IMR-90 (cell line): ENCODE results near the gene KCNMA1. TPM values are rescaled to one million over a fixed set of nuclear protein-coding genes. Genes with fewer than 3 reads are reported as not detected.

Experiments
- ATAC-seq: fragments of 200-7000 bp; cut with Tn5 transposase; 2 replicates; pipeline ENCODE4 v1.9.1; 2020; ENCODE audit warnings: low read depth, mild to moderate bottlenecking, moderate library complexity
- BruUV-seq: library from RNA; stranded (reverse); fragments of 400-500 nt; replicated peaks from 2 replicates; lab custom pipeline; 2021; lab: Mats Ljungman, UMichigan
- CTCF ChIA-PET: fragments of 300-600 bp; formaldehyde crosslinking; extraction: SDS; loops from one replicate; lab custom pipeline; 2021; ENCODE audit warnings: antibody characterized with exemption; lab: Yijun Ruan, JAX
- POLR2A ChIA-PET: fragments of 300-600 bp; sonication (Branson Sonifier 250); formaldehyde crosslinking; loops from one replicate; lab custom pipeline; 2022; ENCODE audit warnings: antibody characterized with exemption; ENCODE audit not compliant: unreplicated experiment; lab: Charles Lee
- DNase-seq: peaks from one replicate; pipeline ENCODE4 v3.0.0; 2013
- H2AFZ ChIP-seq: replicated peaks from 2 replicates; pipeline ENCODE3; 2013; ENCODE audit warnings: low read length, mild to moderate bottlenecking; ENCODE audit not compliant: poor library complexity
- H2AK5ac ChIP-seq: 2 replicates; pipeline ENCODE4 v1.6.1; 2013; ENCODE audit warnings: low read depth, low read length, inconsistent platforms
- H2AK9ac ChIP-seq: replicated peaks from 2 replicates; pipeline ENCODE3; 2013; ENCODE audit warnings: mild to moderate bottlenecking, low read depth, low read length, moderate library complexity; ENCODE audit not compliant: poor library complexity
- H2BK120ac ChIP-seq: 2 replicates; pipeline ENCODE4 v1.6.1; 2013; ENCODE audit warnings: low read depth, low read length, inconsistent platforms
- H2BK15ac ChIP-seq: 3 replicates; pipeline ENCODE4 v1.6.1; 2013; ENCODE audit warnings: low read depth, low read length, inconsistent platforms
- H2BK20ac ChIP-seq: 2 replicates; pipeline ENCODE4 v1.6.1; 2013; ENCODE audit warnings: low read depth, mild to moderate bottlenecking, inconsistent platforms, low read length, moderate library complexity
- H2BK5ac ChIP-seq: 2 replicates; pipeline ENCODE4 v1.6.1; 2013; ENCODE audit warnings: mild to moderate bottlenecking, low read depth, low read length, inconsistent platforms; ENCODE audit not compliant: poor library complexity, severe bottlenecking
- H3K14ac ChIP-seq: replicated peaks from 2 replicates; pipeline ENCODE4 v1.6.1; 2013; ENCODE audit warnings: low read depth, low read length, inconsistent platforms
- H3K18ac ChIP-seq: 2 replicates; pipeline ENCODE4 v1.6.1; 2013; ENCODE audit warnings: low read depth, low read length, control low read depth
- H3K23ac ChIP-seq: 2 replicates; pipeline ENCODE4 v1.6.1; 2013; ENCODE audit warnings: low read depth, low read length, inconsistent platforms
- H3K27ac ChIP-seq: 2 replicates; pipeline ENCODE4 v1.5.1; 2013; ENCODE audit warnings: mild to moderate bottlenecking, control low read depth, low read length; ENCODE audit not compliant: insufficient read depth
- H3K27me3 ChIP-seq: 2 replicates; pipeline ENCODE4 v1.6.1; 2013; ENCODE audit warnings: low read length; ENCODE audit not compliant: control insufficient read depth, insufficient read depth
- H3K36me3 ChIP-seq: 2 replicates; pipeline ENCODE4 v1.6.1; 2013; ENCODE audit warnings: low read length, mixed read lengths; ENCODE audit not compliant: control insufficient read depth, insufficient read depth
- H3K4ac ChIP-seq: 2 replicates; pipeline ENCODE4 v1.6.1; 2013; ENCODE audit warnings: low read depth, low read length, inconsistent platforms
- H3K4me1 ChIP-seq: 2 replicates; pipeline ENCODE4 v1.6.1; 2013; ENCODE audit warnings: low read length, mixed read lengths; ENCODE audit not compliant: control insufficient read depth, insufficient read depth
- H3K4me2 ChIP-seq: 2 replicates; pipeline ENCODE4 v1.6.1; 2013; ENCODE audit warnings: low read depth, mild to moderate bottlenecking, control low read depth, low read length, moderate library complexity
- H3K4me3 ChIP-seq: 2 replicates; pipeline ENCODE4 v1.5.1; 2013; ENCODE audit warnings: low read depth, mild to moderate bottlenecking, control low read depth, low read length, moderate library complexity; ENCODE audit not compliant: insufficient read depth
- H3K56ac ChIP-seq: 2 replicates; pipeline ENCODE4 v1.6.1; 2013; ENCODE audit warnings: low read length, inconsistent platforms; ENCODE audit not compliant: insufficient read depth; ENCODE audit errors: extremely low read depth
- H3K79me1 ChIP-seq, 2 experiments: 2 replicates each; pipeline ENCODE4 v1.6.1; 2013; ENCODE audit warnings: low read length in 2 of 2, inconsistent platforms in 1 of 2, low read depth in 1 of 2
- H3K9ac ChIP-seq: 2 replicates; pipeline ENCODE4 v1.6.1; 2013; ENCODE audit warnings: low read depth, low read length, control low read depth
- H3K9me1 ChIP-seq: 2 replicates; pipeline ENCODE4 v1.6.1; 2013; ENCODE audit warnings: low read length, inconsistent platforms; ENCODE audit not compliant: insufficient read depth
- H3K9me3 ChIP-seq: 2 replicates; pipeline ENCODE4 v1.6.1; 2013; ENCODE audit warnings: low read length; ENCODE audit not compliant: control insufficient read depth, insufficient read depth
- H4K20me1 ChIP-seq: 2 replicates; pipeline ENCODE4 v1.6.1; 2013; ENCODE audit warnings: low read length, inconsistent platforms; ENCODE audit not compliant: insufficient read depth
- H4K5ac ChIP-seq: 2 replicates; pipeline ENCODE4 v1.6.1; 2013; ENCODE audit warnings: mild to moderate bottlenecking, low read depth, low read length, control low read depth
- H4K8ac ChIP-seq, 2 experiments: 2 replicates each; pipeline ENCODE4 v1.6.1; 2013; ENCODE audit warnings: low read depth in 2 of 2, low read length in 2 of 2, control low read depth in 1 of 2, inconsistent platforms in 1 of 2
- H4K91ac ChIP-seq: 2 replicates; pipeline ENCODE4 v1.6.1; 2013; ENCODE audit warnings: low read depth, low read length, inconsistent platforms; ENCODE audit not compliant: insufficient read depth
- CEBPB ChIP-seq: IDR thresholded peaks from 2 replicates; pipeline ENCODE4 v1.6.1; 2012; ENCODE audit warnings: low read depth, low read length, improper control_type of control experiment
- MAZ ChIP-seq: IDR thresholded peaks from 2 replicates; pipeline ENCODE4 v1.6.1; 2012; ENCODE audit warnings: low read depth, mild to moderate bottlenecking, low read length, improper control_type of control experiment, moderate library complexity, borderline replicate concordance
- MXI1 ChIP-seq: IDR thresholded peaks from 2 replicates; pipeline ENCODE4 v1.6.1; 2012; ENCODE audit warnings: low read depth, mild to moderate bottlenecking, low read length, moderate library complexity, borderline replicate concordance
- NFE2L2 ChIP-seq: fragments of 150-350 bp; IDR thresholded peaks from 2 replicates; pipeline ENCODE4 v1.6.1; 2016; ENCODE audit warnings: low read depth, mild to moderate bottlenecking, low read length
- WGBS, 2 experiments: methylation state at CpG; one replicate each; pipeline versions ENCODE4 v1.1.5 to v1.1.7; 2013; ENCODE audit warnings: missing lambda C conversion rate in 2 of 2; ENCODE audit not compliant: insufficient read length in 1 of 2; ENCODE audit errors: extremely low coverage in 2 of 2; 5-methylcytosine and 5-hydroxymethylcytosine counted together
- dilution Hi-C: fragments of 300-500 bp; cut with HindIII; formaldehyde crosslinking; loops from one replicate; pipeline ENCODE4 v1.14.3; 2018; ENCODE audit warnings: low sequenced_read_pairs; ENCODE audit not compliant: unreplicated experiment
- in situ Hi-C: fragments of 300-500 bp; cut with MboI; formaldehyde crosslinking; loops from 3 replicates; pipeline ENCODE4 v1.14.3; 2019; ENCODE audit warnings: low sequenced_read_pairs, inconsistent platforms, mixed read lengths
- intact Hi-C: fragments of 100-400 bp; cut with micrococcal nuclease; formaldehyde crosslinking; loops from 2 replicates; pipeline ENCODE4 v1.10.0; 2022
- polyA plus RNA-seq, 3 experiments: library from polyadenylated mRNA; depleted of rRNA; stranded (reverse); fragments of >200 nt; gene quantifications; 2 replicates each; pipeline ENCODE4 v1.2.3, GENCODE V29; 2012; ENCODE audit warnings: low replicate concordance in 1 of 3
- total RNA-seq: library from RNA; depleted of rRNA; stranded (reverse); fragments of >200 nt; gene quantifications from 2 replicates; pipeline ENCODE4 v1.2.3, GENCODE V29; 2012
- TF ChIP-seq, protein P1 (sequence below): fragments of 150-350 bp; IDR thresholded peaks from 2 replicates; pipeline ENCODE4 v1.6.1; 2017; ENCODE audit warnings: mild to moderate bottlenecking, antibody characterized with exemption, low read length, low read depth

Gene KCNMA1
- total and polyA plus RNA-seq, 2 of the 4 experiments (the other 2 are of a cell fraction): 25.6 to 29.6 TPM

DNA sequence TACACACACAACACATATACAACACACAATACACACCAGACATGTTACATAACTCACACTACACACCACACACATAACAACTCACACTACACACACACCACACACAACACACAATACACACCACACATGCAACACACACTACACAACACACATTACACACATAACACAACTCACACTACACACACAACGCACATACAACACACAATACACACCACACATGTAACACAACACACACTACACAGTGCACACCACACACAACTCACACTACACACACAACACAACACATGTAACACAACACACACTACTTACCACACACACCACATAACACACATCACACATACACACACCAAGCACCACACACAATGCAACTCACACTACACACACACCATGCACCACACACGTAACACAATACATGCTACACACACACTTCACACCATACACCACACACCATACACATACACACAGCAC lies 166.5 kb downstream of the KCNMA1 start:
- Histone ChIP-seq H2BK20ac (peak overlapping the region; percentile 33; the same call in 1 of the 2 replicates), H3K4me2 (no peak overlapping the region), H3K23ac (peak overlapping the region; percentile 70), H4K8ac (0 out of 4 replicates have a peak overlapping the region, but pooled peaks of 1 of the 2 experiments have one; percentile 24), H3K18ac (no peak overlapping the region), H2BK15ac (peak overlapping the region; percentile 1; the same call in 1 of the 3 replicates), H3K4me1 (no peaks in the 10 kb centered on the region), H4K91ac (no peak overlapping the region; the same call in 1 of the 2 replicates), H3K9me3 (no peaks in the 10 kb centered on the region), H2AK5ac (peak overlapping the region; percentile 80), H3K27me3 (no peaks in the 10 kb centered on the region), H3K56ac (no peak overlapping the region), H3K14ac (peak overlapping the region; percentile 78), H4K5ac (no peak overlapping the region), H3K4me3 (no peak overlapping the region), H2AFZ (no peak overlapping the region), H3K4ac (peak overlapping the region; percentile 19; the same call in 1 of the 2 replicates), H2AK9ac (no peak overlapping the region), H3K27ac (no peak overlapping the region), H3K79me1 (peaks cover 0 to 5% of the 10 kb centered on the region in 2 experiments; a peak in 2 of 4 replicates), H3K9me1 (peaks cover 11% of the 10 kb centered on the region), H4K20me1 (no peaks in the 10 kb centered on the region), H3K36me3 (no peaks in the 10 kb centered on the region), H2BK5ac (peak overlapping the region; percentile 83), H3K9ac (no peak overlapping the region), H2BK120ac (no peak overlapping the region)
- TF ChIP-seq MXI1: no peak
- TF ChIP-seq CEBPB: no peak
- no peak for TF ChIP-seq MAZ
- TF ChIP-seq, protein P1, sequence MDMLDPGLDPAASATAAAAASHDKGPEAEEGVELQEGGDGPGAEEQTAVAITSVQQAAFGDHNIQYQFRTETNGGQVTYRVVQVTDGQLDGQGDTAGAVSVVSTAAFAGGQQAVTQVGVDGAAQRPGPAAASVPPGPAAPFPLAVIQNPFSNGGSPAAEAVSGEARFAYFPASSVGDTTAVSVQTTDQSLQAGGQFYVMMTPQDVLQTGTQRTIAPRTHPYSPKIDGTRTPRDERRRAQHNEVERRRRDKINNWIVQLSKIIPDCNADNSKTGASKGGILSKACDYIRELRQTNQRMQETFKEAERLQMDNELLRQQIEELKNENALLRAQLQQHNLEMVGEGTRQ: no peak
- TF ChIP-seq NFE2L2: no peak
- POLR2A ChIA-PET: no interaction called here
- ATAC-seq: no peak
- dilution Hi-C loops (no loop called here), in situ Hi-C loops (no loop called here), intact Hi-C loops (no loop called here)
- CTCF ChIA-PET: no interaction called here
- BruUV-seq: no TSS peak
- no peak for DNase-seq
- WGBS, 2 experiments: 80% methylated on average over 2 of the region's 2 CpGs; no CpG with 5 or more reads in 1 of the 2 experiments
